Activated CD8-positive, alpha-beta T cell treated with anti-CD3 and anti-CD28 coated beads, Interleukin-2, amount 10 ng/mL, durations not matched to agents 7 days and 5 days (primary cell): Measurements from ENCODE around the gene ASB15. TPM values are rescaled to one million over a fixed set of nuclear protein-coding genes. Genes with fewer than 3 reads are reported as not detected.
"Not testable (repeated sequence)": the region's sequence is repeated elsewhere in the genome, so short reads cannot be mapped to it uniquely, and the experiment has no call there.

ENCODE experiments used
- ATAC-seq: fragments of 150-1000 bp; cut with Tn5 transposase; one replicate; pipeline ENCODE4 v1.10.0; 2021; ENCODE audit warnings: moderate library complexity
- CTCF ChIA-PET: fragments of 350-600 bp; sonication (Branson Sonifier 250); formaldehyde crosslinking; loops from one replicate; lab custom pipeline; 2021; ENCODE audit warnings: antibody characterized with exemption; lab: Charles Lee
- POLR2A ChIA-PET: fragments of 350-600 bp; sonication (Branson Sonifier 250); formaldehyde crosslinking; loops from one replicate; lab custom pipeline; 2021; ENCODE audit warnings: antibody characterized with exemption; lab: Charles Lee
- DNase-seq: peaks from one replicate; pipeline ENCODE4 v3.0.0-alpha.2; 2020
- H3K27ac Mint-ChIP-seq: one replicate; pipeline ENCODE4 v1.8.0; 2021; ENCODE audit warnings: mild to moderate bottlenecking, mixed read lengths
- H3K27me3 Mint-ChIP-seq: one replicate; pipeline ENCODE4 v1.8.0; 2021; ENCODE audit warnings: low read depth, mixed read lengths
- H3K36me3 Mint-ChIP-seq: one replicate; pipeline ENCODE4 v1.8.0; 2021; ENCODE audit warnings: low read depth, mixed read lengths
- H3K4me1 Mint-ChIP-seq: one replicate; pipeline ENCODE4 v1.8.0; 2021; ENCODE audit warnings: low read depth, mixed read lengths
- H3K4me3 Mint-ChIP-seq: one replicate; pipeline ENCODE4 v1.8.0; 2021; ENCODE audit warnings: mild to moderate bottlenecking, mixed read lengths
- H3K9me3 Mint-ChIP-seq: one replicate; pipeline ENCODE4 v1.8.0; 2022; ENCODE audit warnings: mixed read lengths; ENCODE audit not compliant: insufficient read depth
- total RNA-seq, 2 experiments: library from RNA; stranded (reverse); gene quantifications; one replicate each; pipeline ENCODE4 v1.2.3, GENCODE V29; 2021

ASB15 gene
- total RNA-seq, 2 experiments from 2014 or later = not detected

DNA sequence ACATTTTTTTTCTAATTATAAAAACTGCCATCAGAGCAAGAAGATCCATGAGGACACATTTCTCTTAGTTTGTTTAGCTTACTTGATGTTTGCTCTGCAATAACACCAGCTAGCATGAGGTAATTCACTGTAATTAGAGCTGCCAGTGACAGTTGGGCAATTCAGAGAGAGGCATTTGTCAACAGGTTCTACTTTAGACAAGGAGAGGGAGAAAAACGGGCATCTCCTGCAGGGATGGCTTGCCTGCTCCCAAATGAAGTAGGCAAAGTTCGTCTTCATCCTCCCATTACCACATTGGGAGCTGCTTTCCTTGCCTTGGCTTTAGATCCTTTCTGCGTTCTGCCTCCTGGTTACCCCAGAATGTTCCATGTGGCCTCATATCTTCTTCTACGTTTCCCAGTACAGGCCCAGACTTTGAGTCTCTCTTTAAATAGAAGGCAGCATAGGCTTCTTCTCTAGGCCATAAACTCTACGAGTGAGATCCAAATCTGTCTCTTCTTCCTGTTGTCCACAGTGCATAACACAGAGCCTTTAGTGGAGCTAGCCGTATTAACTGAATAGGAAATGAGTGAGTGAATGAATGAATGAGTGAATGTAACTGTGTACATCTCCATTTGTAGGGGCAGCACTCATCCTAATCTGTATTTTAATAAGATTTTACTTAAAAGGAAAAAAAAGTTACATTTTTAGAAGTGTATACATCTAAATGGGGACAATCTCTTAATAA lies 21.2 kb downstream of the ASB15 start:
- Mint-ChIP-seq H3K4me1 (no peaks in the 10 kb centered on the region), H3K27ac (no peak overlapping the region), H3K36me3 (no peaks in the 10 kb centered on the region), H3K27me3 (peaks cover 2% of the 10 kb centered on the region), H3K4me3 (no peak overlapping the region), H3K9me3 (no peaks in the 10 kb centered on the region)
- ChIA-PET CTCF (interaction anchor here (0.6 to 1.0 kb wide), 2 partner anchors 13 to 129 kb away, joined by 3 to 4 read pairs; no protein-coding TSS in a partner anchor), POLR2A (no interaction called here)
- no peak for DNase-seq
- no peak for ATAC-seq

DNA sequence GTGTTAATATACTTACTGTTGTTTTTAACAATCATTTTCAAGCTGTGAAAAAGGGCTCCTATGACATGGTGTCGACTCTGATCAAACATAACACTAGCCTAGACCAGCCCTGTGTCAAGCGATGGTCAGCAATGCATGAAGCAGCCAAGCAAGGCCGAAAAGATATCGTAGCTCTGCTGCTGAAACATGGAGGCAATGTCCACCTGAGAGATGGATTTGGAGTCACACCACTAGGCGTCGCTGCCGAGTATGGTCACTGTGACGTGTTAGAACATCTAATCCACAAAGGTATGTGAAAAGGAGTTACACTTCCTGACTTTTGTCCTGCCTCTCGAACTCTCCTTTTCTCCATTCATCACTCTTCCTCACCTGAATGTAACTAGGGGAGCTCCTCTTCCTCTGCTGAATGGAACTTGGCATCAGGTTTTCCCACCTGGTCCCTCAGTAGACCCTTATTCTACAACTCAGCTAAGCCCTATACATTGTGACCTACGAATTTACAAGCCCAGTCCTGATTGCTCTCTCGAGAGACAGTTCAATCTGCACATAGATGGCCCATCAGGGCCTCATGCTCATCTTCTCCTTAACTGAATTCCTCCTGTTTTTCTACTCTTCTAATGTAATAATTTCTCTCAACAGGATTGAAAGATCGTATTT lies 23.0 kb downstream of the ASB15 start:
- no peaks in the 10 kb centered on the region for H3K36me3 Mint-ChIP-seq
- H3K27me3 Mint-ChIP-seq = peaks cover 3% of the 10 kb centered on the region
- POLR2A ChIA-PET = no interaction called here
- ATAC-seq (peak; percentile 78), DNase-seq (peak; percentile 80)
- H3K4me1 Mint-ChIP-seq = no peaks in the 10 kb centered on the region
- CTCF ChIA-PET = interaction anchor here (0.6 to 2.2 kb wide), 28 partner anchors 9 to 256 kb away, joined by 3 to 16 read pairs (median 4); no protein-coding TSS in a partner anchor
- H3K4me3 Mint-ChIP-seq = no peak overlapping the region
- no peaks in the 10 kb centered on the region for H3K9me3 Mint-ChIP-seq
- no peak overlapping the region for H3K27ac Mint-ChIP-seq

DNA sequence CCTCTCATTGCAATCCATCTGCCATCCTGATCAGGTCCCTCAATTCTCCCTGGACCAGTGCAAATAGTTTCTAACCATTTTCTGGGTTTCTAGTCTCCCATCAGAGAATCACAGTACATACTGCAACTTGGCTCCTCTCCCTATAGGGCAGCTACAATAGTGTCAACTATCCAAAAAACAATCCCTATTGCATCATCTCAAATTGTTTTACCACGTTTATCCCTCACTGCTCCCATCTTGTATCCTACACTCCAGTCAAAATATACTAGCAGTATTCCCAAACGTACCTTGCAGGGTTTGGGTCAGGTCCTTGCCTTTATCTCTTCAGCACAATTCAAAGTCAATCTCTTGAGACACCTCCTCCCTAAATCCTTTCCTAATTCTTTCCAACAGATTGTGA lies 23.6 kb downstream of the ASB15 start:
- POLR2A ChIA-PET = no interaction called here
- Mint-ChIP-seq H3K27me3 (peaks cover 3% of the 10 kb centered on the region), H3K36me3 (no peaks in the 10 kb centered on the region), H3K27ac (no peak overlapping the region), H3K4me1 (no peaks in the 10 kb centered on the region), H3K9me3 (no peaks in the 10 kb centered on the region), H3K4me3 (no peak overlapping the region)
- ATAC-seq (no peak), DNase-seq (no peak)
- CTCF ChIA-PET = interaction anchor here (1.1 to 2.2 kb wide), 12 partner anchors 10 to 247 kb away, joined by 3 to 16 read pairs (median 4); no protein-coding TSS in a partner anchor

DNA sequence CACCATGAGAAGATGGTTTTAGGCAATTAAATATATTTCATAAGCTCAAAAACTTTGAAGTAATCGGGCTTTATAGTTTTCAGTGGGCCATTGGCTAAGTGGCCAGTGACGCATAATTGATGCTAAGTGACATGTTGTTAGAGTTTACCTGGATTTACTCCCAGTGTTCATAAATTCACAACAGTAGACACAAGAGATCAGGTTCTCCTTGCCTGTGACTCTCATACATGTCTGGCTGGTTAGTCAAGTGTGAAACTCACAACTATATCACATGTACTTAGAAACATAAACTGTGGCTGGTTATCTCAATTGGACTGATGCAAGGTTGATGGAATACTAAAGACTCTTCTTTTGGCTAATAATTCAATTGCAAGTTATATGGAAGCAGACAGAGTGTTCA lies 26.2 kb downstream of the ASB15 start:
- H3K27ac Mint-ChIP-seq = no peak overlapping the region
- POLR2A ChIA-PET = no interaction called here
- no peaks in the 10 kb centered on the region for H3K36me3 Mint-ChIP-seq
- peaks cover 3% of the 10 kb centered on the region for H3K27me3 Mint-ChIP-seq
- CTCF ChIA-PET = no interaction called here
- no peak for DNase-seq
- ATAC-seq = no peak
- no peak overlapping the region for H3K4me3 Mint-ChIP-seq
- no peaks in the 10 kb centered on the region for H3K9me3 Mint-ChIP-seq
- no peaks in the 10 kb centered on the region for H3K4me1 Mint-ChIP-seq

DNA sequence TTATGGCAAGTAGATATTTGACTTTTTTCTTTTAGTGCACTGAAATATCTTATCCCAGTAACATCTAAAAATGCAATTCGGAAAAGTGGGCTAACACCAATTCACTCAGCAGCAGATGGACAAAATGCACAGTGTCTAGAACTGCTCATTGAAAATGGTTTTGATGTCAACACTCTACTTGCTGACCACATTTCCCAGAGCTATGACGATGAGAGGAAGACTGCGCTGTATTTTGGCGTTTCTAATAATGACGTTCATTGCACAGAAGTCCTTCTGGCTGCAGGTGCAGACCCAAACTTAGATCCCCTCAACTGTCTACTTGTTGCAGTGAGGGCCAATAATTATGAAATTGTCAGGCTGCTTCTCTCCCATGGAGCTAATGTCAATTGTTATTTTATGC lies 27.2 kb downstream of the ASB15 start:
- Mint-ChIP-seq H3K9me3 (no peaks in the 10 kb centered on the region), H3K27me3 (peaks cover 3% of the 10 kb centered on the region), H3K27ac (no peak overlapping the region), H3K4me1 (no peaks in the 10 kb centered on the region), H3K4me3 (no peak overlapping the region), H3K36me3 (no peaks in the 10 kb centered on the region)
- CTCF ChIA-PET = no interaction called here
- ATAC-seq = no peak
- POLR2A ChIA-PET = interaction anchor here (0.6 kb wide), 1 partner anchor 159 kb away, joined by 3 read pairs; no protein-coding TSS in a partner anchor
- DNase-seq = no peak

DNA sequence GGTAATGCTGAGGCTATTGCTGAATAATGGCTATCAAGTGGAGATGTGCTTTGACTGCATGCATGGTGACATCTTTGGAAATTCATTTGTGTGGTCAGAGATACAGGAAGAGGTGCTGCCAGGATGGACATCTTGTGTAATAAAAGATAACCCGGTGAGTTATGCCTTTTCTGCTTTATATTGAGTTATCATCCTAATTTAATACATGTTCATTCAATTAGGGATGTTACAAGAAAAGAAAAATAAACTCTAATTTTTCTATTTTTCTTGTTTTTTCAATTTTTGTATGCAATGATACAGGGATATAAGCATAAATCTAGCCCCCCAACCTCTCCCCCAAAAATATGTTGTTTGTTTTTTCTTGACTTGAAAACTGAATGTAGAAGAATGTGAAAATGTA lies 27.7 kb downstream of the ASB15 start:
- H3K4me1 Mint-ChIP-seq = no peaks in the 10 kb centered on the region
- H3K27ac Mint-ChIP-seq = no peak overlapping the region
- CTCF ChIA-PET = no interaction called here
- no peaks in the 10 kb centered on the region for H3K9me3 Mint-ChIP-seq
- H3K27me3 Mint-ChIP-seq = peaks cover 3% of the 10 kb centered on the region
- DNase-seq (no peak), ATAC-seq (no peak)
- POLR2A ChIA-PET = interaction anchor here (0.6 kb wide), 1 partner anchor 159 kb away, joined by 3 read pairs; no protein-coding TSS in a partner anchor
- no peaks in the 10 kb centered on the region for H3K36me3 Mint-ChIP-seq
- no peak overlapping the region for H3K4me3 Mint-ChIP-seq

DNA sequence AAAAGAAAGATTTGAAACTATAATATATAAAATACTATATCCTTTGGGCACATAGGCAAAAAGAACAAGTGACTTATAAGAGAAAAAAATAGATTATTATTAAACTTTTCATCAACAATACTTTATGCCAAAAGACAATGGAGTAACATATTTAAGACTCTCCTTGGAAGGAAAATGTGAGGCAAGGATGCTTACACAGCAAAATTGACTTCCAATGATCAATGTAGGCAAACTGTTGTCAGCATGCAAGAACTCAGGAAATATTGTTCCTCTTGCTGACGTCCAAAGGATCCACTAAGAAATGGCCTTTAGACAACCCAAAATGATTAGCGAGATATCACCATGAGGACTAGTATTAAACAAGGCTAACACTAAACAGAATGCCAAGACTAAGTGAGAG lies 31.2 kb downstream of the ASB15 start:
- H3K27ac Mint-ChIP-seq = no peak overlapping the region
- H3K4me3 Mint-ChIP-seq = no peak overlapping the region
- ChIA-PET CTCF (interaction anchor here (1.0 kb wide), 1 partner anchor 9 kb away, joined by 3 read pairs; no protein-coding TSS in a partner anchor), POLR2A (no interaction called here)
- no peaks in the 10 kb centered on the region for H3K4me1 Mint-ChIP-seq
- DNase-seq = no peak
- H3K27me3 Mint-ChIP-seq = peaks cover 12% of the 10 kb centered on the region
- no peaks in the 10 kb centered on the region for H3K9me3 Mint-ChIP-seq
- no peaks in the 10 kb centered on the region for H3K36me3 Mint-ChIP-seq
- no peak for ATAC-seq

DNA sequence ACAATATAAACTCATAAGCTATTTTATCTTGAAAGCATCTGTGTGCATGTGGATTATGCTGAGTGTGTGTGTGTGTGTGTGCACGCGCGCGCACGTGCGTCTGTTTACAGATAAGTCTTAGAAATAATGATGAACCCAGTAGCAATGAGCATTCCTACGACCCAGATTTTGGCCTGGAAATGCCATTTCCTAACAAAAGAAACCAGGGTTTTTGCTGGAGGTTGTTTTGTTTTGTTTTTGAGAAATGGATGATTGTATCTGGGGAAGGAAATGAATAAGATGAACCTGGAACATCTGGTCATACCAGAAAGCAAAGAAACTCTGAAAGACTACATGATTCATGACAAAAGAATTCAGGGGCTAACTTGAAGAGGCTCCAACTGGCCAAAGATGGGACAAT lies 31.9 kb downstream of the ASB15 start:
- ChIA-PET POLR2A (no interaction called here), CTCF (interaction anchor here (1.0 kb wide), 1 partner anchor 10 kb away, joined by 3 read pairs; no protein-coding TSS in a partner anchor)
- ATAC-seq (no peak), DNase-seq (no peak)
- Mint-ChIP-seq H3K27ac (no peak overlapping the region), H3K27me3 (peaks cover 17% of the 10 kb centered on the region), H3K36me3 (no peaks in the 10 kb centered on the region), H3K9me3 (no peaks in the 10 kb centered on the region), H3K4me1 (no peaks in the 10 kb centered on the region), H3K4me3 (no peak overlapping the region)

DNA sequence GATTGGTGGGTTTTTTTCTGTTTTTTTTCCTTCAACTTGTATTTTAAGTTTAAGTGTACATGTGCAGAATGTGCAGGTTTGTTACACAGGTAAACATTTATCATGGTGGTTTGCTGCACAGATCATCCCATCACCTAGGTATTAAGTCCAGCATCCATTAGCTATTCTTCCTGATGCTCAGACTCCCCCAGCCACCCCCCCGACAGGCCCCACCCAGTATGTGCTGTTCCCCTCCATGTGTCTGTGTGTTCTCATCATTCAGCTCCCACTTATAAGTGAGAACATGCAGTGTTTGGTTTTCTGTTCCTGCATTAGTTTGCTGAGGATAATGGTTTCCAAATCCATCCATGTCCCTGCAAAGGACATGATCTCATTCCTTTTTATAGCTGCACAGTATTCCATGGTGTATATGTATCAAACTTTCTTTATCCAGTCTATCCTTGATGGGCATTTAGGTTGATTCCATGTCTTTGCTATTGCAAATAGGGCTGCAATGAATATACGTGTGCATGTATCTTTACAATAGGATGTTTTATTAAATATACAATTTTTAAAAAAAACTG lies 32.5 kb downstream of the ASB15 start:
- H3K27ac Mint-ChIP-seq = not testable (repeated sequence)

DNA sequence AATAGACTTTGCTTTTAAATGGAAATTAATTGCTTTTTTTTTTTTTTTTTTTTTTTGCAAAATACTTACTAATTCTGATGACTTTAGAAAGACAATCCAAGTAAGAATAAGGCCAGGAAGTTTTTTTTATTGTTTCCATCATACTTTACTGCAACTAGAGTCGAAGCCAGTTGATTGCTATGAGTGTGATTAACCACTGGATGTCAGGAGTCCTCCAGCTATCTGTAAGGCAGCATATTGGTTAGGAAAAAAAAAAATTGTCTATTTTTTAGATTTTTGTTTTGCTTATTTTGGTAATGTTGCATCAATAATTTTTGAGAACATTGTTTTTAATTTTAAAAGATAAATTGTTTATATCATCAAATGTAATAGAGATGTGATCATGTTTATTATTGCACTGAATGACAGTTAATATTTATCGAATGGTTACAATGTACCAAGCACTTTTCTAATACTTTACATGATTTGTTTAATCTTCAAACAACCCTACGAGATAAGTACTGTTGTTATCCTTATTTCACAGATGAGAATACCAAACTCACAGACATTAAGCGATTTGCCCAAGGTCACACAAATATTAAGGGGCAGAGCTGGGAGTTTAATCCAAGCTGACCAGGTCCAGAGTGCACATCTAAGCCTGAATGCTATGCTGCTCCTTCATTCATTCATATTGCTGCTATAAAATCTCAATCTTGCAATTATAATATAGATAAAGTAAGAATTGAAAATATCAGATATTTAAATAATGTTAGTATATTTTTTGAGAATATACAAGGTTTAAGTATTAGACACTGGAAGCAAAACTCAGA lies 34.1 kb downstream of the ASB15 start:
- ATAC-seq (no peak), DNase-seq (no peak)
- CTCF ChIA-PET = interaction anchor here (1.0 to 2.8 kb wide), 5 partner anchors 11 to 232 kb away, joined by 3 to 16 read pairs (median 5); no protein-coding TSS in a partner anchor
- Mint-ChIP-seq H3K4me1 (no peaks in the 10 kb centered on the region), H3K36me3 (no peaks in the 10 kb centered on the region), H3K9me3 (no peaks in the 10 kb centered on the region), H3K27me3 (peaks cover 18% of the 10 kb centered on the region), H3K4me3 (no peak overlapping the region), H3K27ac (no peak overlapping the region)
- POLR2A ChIA-PET = no interaction called here

More for the DNA sequence above, 32.5 kb downstream of the ASB15 start:
- H3K4me1 Mint-ChIP-seq, H3K9me3 Mint-ChIP-seq, POLR2A ChIA-PET, ATAC-seq, DNase-seq, H3K36me3 Mint-ChIP-seq, H3K4me3 Mint-ChIP-seq: not testable (repeated sequence)
- CTCF ChIA-PET = interaction anchor here (1.0 kb wide), 1 partner anchor 10 kb away, joined by 3 read pairs; no protein-coding TSS in a partner anchor
- peaks cover 17% of the 10 kb centered on the region for H3K27me3 Mint-ChIP-seq

DNA sequence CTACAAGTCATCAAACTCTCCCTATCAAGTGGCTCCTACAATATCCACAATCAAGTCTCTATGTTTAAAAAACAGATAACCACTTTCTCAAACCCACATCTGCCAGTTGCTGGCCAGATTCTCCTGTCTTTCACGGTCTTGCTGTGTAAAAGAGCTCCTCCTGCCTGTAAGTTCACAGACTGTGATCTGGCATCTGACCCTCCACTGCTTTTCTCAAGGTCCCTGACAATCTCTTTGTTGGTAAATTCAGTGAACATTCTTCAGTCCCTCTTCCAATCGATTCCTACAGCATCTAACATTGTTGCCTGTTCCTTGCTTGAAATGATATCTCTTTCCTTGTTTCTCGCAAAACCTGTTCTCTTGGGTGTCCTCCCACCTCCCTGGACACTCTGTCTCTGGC lies 35.6 kb downstream of the ASB15 start:
- no peak overlapping the region for H3K4me3 Mint-ChIP-seq
- POLR2A ChIA-PET = interaction anchor here (0.9 kb wide), 1 partner anchor 79 kb away, joined by 4 read pairs; no protein-coding TSS in a partner anchor
- H3K27me3 Mint-ChIP-seq = peaks cover 23% of the 10 kb centered on the region
- H3K27ac Mint-ChIP-seq = no peak overlapping the region
- DNase-seq (no peak), ATAC-seq (no peak)
- no peaks in the 10 kb centered on the region for H3K4me1 Mint-ChIP-seq
- H3K36me3 Mint-ChIP-seq = no peaks in the 10 kb centered on the region
- H3K9me3 Mint-ChIP-seq = no peaks in the 10 kb centered on the region
- CTCF ChIA-PET = interaction anchor here (1.5 to 2.8 kb wide), 4 partner anchors 13 to 231 kb away, joined by 3 to 16 read pairs (median 7); no protein-coding TSS in a partner anchor
